A673 (cell line): ENCODE results near the gene PAGR1.

ENCODE experiments used
- CTCF ChIP-seq: fragments of 300-800, 200-600 bp; sonication (generic); conservative IDR thresholded peaks from 2 replicates; pipeline ENCODE4 v1.5.1; 2017; ENCODE audit warnings: low read depth, mild to moderate bottlenecking, antibody characterized with exemption, low read length, moderate library complexity, mixed read lengths
- EZH2 ChIP-seq: fragments of 200-600 bp; sonication (generic); IDR thresholded peaks from 2 replicates; pipeline ENCODE4 v1.6.1; 2017; ENCODE audit warnings: borderline replicate concordance, low read depth, mild to moderate bottlenecking, mixed read lengths, antibody characterized with exemption, low read length; ENCODE audit not compliant: poor library complexity, severe bottlenecking

- TF ChIP-seq CTCF = no peak
- no peak for TF ChIP-seq EZH2
Measured at GRCh38 chr16:29864205-29864604, 48.3 kb downstream of the PAGR1 start.
